GM13977 (cell line): ENCODE data around the gene SPIRE1.

ENCODE experiments used
- DNase-seq: peaks from one replicate; pipeline ENCODE4 v3.0.0; 2012; ENCODE audit warnings: low spot score
- in situ Hi-C: fragments of 300-500 bp; cut with MboI; formaldehyde crosslinking; loops from one replicate; pipeline ENCODE4 v1.12.0; 2022; ENCODE audit warnings: low sequenced_read_pairs, low pct_unique_long_range_greater_than_20kb, mixed read lengths, inconsistent platforms; ENCODE audit not compliant: unreplicated experiment
- TF ChIP-seq, protein P1 (sequence below): IDR thresholded peaks from 2 replicates; pipeline ENCODE4 v1.5.1; 2012; ENCODE audit warnings: mild to moderate bottlenecking, control low read depth; ENCODE audit not compliant: insufficient read depth; ENCODE audit errors: extremely low read depth, missing control alignments

The SPIRE1 gene

DNA sequence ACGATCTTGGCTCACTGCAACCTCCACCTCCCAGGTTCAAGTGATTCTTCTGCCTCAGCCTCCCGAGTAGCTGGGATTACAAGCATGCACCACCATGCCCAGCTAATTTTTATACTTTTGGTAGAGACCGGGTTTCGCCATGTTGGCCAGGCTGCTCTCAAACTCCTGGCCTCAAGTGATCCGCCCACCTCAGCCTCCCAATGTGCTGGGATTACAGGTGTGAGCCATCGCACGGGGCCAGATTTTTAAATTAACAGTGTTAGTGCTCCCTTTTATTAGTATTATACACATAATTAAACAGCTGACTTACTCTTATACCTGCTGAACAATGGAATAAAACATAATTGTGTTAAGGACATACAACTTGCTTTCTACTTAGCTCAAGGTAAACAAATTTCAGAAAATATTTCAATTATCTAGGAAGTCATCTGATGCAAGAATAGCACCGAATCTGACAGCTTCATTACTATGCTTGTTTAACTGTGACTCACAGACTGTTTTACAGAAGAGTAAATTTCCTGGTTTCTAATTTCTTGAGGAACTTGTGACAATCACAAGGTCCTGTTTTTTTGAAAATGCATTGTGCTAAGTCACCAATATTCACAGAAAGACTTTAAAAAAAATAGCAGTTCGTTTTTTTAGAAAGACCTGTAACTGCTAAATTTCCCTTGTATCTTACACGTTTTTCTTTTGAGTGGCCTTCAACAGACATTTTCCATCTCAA is 51.2 kb downstream of the SPIRE1 start:
- TF ChIP-seq, protein P1, sequence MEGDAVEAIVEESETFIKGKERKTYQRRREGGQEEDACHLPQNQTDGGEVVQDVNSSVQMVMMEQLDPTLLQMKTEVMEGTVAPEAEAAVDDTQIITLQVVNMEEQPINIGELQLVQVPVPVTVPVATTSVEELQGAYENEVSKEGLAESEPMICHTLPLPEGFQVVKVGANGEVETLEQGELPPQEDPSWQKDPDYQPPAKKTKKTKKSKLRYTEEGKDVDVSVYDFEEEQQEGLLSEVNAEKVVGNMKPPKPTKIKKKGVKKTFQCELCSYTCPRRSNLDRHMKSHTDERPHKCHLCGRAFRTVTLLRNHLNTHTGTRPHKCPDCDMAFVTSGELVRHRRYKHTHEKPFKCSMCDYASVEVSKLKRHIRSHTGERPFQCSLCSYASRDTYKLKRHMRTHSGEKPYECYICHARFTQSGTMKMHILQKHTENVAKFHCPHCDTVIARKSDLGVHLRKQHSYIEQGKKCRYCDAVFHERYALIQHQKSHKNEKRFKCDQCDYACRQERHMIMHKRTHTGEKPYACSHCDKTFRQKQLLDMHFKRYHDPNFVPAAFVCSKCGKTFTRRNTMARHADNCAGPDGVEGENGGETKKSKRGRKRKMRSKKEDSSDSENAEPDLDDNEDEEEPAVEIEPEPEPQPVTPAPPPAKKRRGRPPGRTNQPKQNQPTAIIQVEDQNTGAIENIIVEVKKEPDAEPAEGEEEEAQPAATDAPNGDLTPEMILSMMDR = no peak
- in situ Hi-C loops = no loop called here
- no peak for DNase-seq

DNA sequence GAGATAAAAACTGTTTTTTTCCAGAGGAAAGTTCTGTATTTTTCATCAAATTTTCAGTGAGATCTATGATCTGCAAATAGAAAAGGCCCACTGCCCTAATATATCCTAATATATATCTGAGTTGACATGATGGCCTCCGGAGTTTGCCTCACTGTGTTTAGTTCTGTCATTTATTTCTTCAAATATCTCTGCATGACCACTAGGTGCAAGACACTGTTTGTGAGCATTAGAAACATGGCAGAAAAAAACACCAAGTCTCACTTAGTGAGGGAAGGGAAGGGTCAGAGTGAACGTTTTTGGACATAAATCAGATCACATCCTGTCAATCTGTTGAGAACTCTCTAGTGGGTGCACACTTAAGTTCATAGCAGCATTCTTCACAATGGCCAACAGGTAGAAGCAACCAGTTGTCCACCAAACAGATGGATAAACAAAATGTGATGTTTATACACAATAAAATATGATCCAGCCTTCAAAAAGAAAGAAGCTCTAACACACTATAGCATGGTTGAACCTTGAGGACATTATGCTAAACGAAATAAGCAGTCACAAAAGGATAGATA is 53.4 kb downstream of the SPIRE1 start:
- TF ChIP-seq, protein P1 = no peak
- DNase-seq = no peak
- in situ Hi-C loops = no loop called here

- no peak for DNase-seq
- in situ Hi-C loops = no loop called here
- TF ChIP-seq, protein P1 = no peak
Measured at GRCh38 chr18:12599966-12600365, 57.9 kb downstream of the SPIRE1 start.

DNA sequence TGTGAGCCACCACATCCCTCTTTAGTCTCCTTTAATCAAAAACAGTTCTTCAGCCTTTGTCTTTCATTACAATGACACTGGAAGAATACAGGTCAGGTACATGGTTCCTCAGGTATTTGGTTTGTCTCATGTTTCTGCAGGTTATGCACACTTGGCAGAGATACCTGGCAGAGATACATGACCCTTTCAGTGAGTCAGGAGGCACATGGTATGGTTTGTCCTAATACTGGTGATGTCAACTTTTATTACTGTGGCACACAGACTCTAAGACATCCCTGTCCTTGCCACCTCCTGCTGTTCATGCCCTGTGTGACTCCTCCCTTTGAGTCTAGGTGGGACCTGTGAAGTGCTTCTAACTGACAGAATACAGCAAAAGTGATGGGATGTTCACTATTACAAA is 58.4 kb downstream of the SPIRE1 start:
- TF ChIP-seq, protein P1 = no peak
- DNase-seq = no peak

DNA sequence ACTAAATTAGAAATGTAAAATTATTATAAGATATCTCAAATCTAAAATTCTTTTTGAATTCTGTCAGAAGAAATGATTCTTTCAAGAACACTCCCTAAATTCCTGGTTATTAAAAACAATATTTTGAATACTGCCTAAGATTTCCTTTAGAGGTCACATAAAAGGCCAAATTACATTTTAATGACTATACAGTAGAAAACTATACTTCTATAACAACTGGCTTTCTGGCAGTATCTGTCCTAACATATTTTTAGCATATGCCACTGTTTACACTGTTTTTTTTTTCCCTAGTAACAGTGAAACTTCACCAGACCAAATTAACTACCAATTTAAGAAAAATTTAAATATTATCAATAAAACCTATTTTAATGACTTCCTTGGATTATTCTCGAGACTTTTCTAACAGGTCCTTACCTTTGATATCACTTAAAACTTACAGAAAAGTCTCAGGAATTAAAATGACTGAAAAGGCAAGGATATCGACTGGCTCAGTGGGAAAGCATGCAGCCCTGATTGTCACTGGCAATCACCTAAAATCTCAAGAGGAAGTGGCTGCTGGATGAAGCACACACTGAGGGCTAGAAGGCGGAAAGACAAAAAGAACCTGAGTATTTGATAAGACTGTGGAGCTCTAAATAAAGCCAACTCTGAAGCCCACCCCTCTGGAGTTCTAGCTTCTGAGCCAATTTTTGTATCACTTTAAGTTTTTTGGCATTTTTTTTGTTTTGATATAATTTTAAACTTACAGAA is 59.6 kb downstream of the SPIRE1 start:
- no peak for DNase-seq
- TF ChIP-seq, protein P1 = no peak
- in situ Hi-C loops = no loop called here

More for the DNA sequence above, 58.4 kb downstream of the SPIRE1 start:
- in situ Hi-C loops = no loop called here

- in situ Hi-C loops = no loop called here
- no peak for DNase-seq
- TF ChIP-seq, protein P1 = no peak
Measured at GRCh38 chr18:12597760-12598159, 60.1 kb downstream of the SPIRE1 start.
